Neural cell (in vitro differentiated cells): ENCODE measurements around the gene RNF182.

Source experiments
- EP300 ChIP-seq: fragments of 450-650 bp; conservative IDR thresholded peaks from 2 replicates; pipeline ENCODE4 v1.6.1; 2014; ENCODE audit warnings: antibody characterized with exemption, mild to moderate bottlenecking, moderate library complexity; ENCODE audit not compliant: poor library complexity, severe bottlenecking
- EZH2 ChIP-seq: fragments of 200-600, 300-800 bp; shearing (Covaris generic), sonication (generic); IDR thresholded peaks from 2 replicates; pipeline ENCODE4 v1.6.1; 2014; ENCODE audit warnings: antibody characterized with exemption, low read length, borderline replicate concordance, mild to moderate bottlenecking; ENCODE audit not compliant: insufficient read depth, poor library complexity, severe bottlenecking
- POLR2AphosphoS5 ChIP-seq: IDR thresholded peaks from 2 replicates; pipeline ENCODE4 v1.6.1; 2012
- RAD21 ChIP-seq: fragments of 450-650 bp; conservative IDR thresholded peaks from 2 replicates; pipeline ENCODE4 v1.6.1; 2014; ENCODE audit warnings: antibody characterized with exemption, mild to moderate bottlenecking, moderate library complexity
- REST ChIP-seq: IDR thresholded peaks from 2 replicates; pipeline ENCODE4 v1.6.1; 2012; ENCODE audit warnings: borderline replicate concordance
- TAF1 ChIP-seq: IDR thresholded peaks from 2 replicates; pipeline ENCODE4 v1.6.1; 2012; ENCODE audit warnings: low read depth
- TF ChIP-seq, protein P1 (sequence below): fragments of 450-650 bp; IDR thresholded peaks from 2 replicates; pipeline ENCODE4 v1.5.1; 2014; ENCODE audit warnings: antibody characterized with exemption, mild to moderate bottlenecking, moderate library complexity; ENCODE audit not compliant: poor library complexity, severe bottlenecking

GRCh38 chr6:13978102-13978640 lies 53.4 kb downstream of the RNF182 start:
- no peak for TF ChIP-seq EZH2
- TF ChIP-seq, protein P1, sequence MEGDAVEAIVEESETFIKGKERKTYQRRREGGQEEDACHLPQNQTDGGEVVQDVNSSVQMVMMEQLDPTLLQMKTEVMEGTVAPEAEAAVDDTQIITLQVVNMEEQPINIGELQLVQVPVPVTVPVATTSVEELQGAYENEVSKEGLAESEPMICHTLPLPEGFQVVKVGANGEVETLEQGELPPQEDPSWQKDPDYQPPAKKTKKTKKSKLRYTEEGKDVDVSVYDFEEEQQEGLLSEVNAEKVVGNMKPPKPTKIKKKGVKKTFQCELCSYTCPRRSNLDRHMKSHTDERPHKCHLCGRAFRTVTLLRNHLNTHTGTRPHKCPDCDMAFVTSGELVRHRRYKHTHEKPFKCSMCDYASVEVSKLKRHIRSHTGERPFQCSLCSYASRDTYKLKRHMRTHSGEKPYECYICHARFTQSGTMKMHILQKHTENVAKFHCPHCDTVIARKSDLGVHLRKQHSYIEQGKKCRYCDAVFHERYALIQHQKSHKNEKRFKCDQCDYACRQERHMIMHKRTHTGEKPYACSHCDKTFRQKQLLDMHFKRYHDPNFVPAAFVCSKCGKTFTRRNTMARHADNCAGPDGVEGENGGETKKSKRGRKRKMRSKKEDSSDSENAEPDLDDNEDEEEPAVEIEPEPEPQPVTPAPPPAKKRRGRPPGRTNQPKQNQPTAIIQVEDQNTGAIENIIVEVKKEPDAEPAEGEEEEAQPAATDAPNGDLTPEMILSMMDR, result no peak
- TF ChIP-seq POLR2AphosphoS5, result no peak
- no peak for TF ChIP-seq TAF1
- TF ChIP-seq EP300, result no peak
- TF ChIP-seq REST, result no peak
- no peak for TF ChIP-seq RAD21
